ENCODE results near the gene CCRL2. TPM values are rescaled to one million over a fixed set of nuclear protein-coding genes. Genes with fewer than 3 reads are reported as not detected.

The CCRL2 gene
- total and polyA plus RNA-seq, 2 donors (not counting 1 experiment from before 2014, with no cell fraction given): 2.6 to 3.3 TPM

DNA sequence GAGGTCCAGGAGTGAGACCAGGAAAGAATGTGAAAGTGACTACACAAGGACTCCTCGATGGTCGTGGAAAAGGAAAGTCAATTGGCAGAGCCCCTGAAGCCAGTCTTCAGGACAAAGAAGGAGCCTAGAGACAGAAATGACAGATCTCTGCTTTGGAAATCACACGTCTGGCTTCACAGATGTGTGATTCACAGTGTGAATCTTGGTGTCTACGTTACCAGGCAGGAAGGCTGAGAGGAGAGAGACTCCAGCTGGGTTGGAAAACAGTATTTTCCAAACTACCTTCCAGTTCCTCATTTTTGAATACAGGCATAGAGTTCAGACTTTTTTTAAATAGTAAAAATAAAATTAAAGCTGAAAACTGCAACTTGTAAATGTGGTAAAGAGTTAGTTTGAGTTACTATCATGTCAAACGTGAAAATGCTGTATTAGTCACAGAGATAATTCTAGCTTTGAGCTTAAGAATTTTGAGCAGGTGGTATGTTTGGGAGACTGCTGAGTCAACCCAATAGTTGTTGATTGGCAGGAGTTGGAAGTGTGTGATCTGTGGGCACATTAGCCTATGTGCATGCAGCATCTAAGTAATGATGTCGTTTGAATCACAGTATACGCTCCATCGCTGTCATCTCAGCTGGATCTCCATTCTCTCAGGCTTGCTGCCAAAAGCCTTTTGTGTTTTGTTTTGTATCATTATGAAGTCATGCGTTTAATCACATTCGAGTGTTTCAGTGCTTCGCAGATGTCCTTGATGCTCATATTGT lies 47.1 kb upstream of the CCRL2 start:
- no peak overlapping the region for H3K4me2 ChIP-seq (replicated peaks; ENCODE audit: low read depth, low read length, poor library complexity, severe bottlenecking)
- Mint-ChIP-seq H3K4me3 (no peak overlapping the region), H3K9me3 (ENCODE audit: insufficient read depth) (no peaks in the 10 kb centered on the region), H3K27ac (no peak overlapping the region), H3K27me3 (no peaks in the 10 kb centered on the region), H3K4me1 (peaks cover 54% of the 10 kb centered on the region)
- no peak overlapping the region for H3K9ac ChIP-seq (ENCODE audit: low read length)
- DNase-seq: no peak
- H3K27me3 ChIP-seq (replicated peaks in 1 of 4; ENCODE audit: control extremely low read depth in 1 of 4, control insufficient read depth in 3 of 4, insufficient read depth in 4 of 4, low read length in 3 of 4): no peaks in the 10 kb centered on the region
- intact Hi-C loops (cut with micrococcal nuclease): loop anchor here (5.0 kb wide), 1 partner anchor 38 kb away; no protein-coding TSS in a partner anchor
- peaks cover 21 to 40% of the 10 kb centered on the region in 2 donors for H3K4me1 ChIP-seq (ENCODE audit: control insufficient read depth in 2 of 2, insufficient read depth in 2 of 2, low read length in 2 of 2)
- H3K27ac ChIP-seq (ENCODE audit: low read length in 2 of 2): no peak overlapping the region
- no peaks in the 10 kb centered on the region for H4K20me1 ChIP-seq (ENCODE audit: control insufficient read depth, insufficient read depth, low read length, poor library complexity, severe bottlenecking)
- H3K4me3 ChIP-seq (ENCODE audit: control extremely low read depth in 1 of 5, extremely low read depth in 1 of 5, insufficient read depth in 1 of 5, low read depth in 2 of 5, low read length in 4 of 5): no peak overlapping the region
- no peak for TF ChIP-seq EZH2 (IDR thresholded peaks at IDR 0.05; ENCODE audit: borderline replicate concordance, insufficient read depth, low read depth, low read length, poor library complexity, severe bottlenecking)
- TF ChIP-seq, protein P1, sequence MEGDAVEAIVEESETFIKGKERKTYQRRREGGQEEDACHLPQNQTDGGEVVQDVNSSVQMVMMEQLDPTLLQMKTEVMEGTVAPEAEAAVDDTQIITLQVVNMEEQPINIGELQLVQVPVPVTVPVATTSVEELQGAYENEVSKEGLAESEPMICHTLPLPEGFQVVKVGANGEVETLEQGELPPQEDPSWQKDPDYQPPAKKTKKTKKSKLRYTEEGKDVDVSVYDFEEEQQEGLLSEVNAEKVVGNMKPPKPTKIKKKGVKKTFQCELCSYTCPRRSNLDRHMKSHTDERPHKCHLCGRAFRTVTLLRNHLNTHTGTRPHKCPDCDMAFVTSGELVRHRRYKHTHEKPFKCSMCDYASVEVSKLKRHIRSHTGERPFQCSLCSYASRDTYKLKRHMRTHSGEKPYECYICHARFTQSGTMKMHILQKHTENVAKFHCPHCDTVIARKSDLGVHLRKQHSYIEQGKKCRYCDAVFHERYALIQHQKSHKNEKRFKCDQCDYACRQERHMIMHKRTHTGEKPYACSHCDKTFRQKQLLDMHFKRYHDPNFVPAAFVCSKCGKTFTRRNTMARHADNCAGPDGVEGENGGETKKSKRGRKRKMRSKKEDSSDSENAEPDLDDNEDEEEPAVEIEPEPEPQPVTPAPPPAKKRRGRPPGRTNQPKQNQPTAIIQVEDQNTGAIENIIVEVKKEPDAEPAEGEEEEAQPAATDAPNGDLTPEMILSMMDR (IDR thresholded peaks at IDR 0.05): no peak
- H3K9me3 ChIP-seq (ENCODE audit: control extremely low read depth in 1 of 3, control insufficient read depth in 2 of 3, insufficient read depth in 1 of 3, low read length in 2 of 3): no peaks in the 10 kb centered on the region
- POLR2A ChIA-PET: no interaction called here
- peak; percentile 10 for ATAC-seq (ENCODE audit: low read depth)
- no peak overlapping the region for H2AFZ ChIP-seq (ENCODE audit: insufficient read depth, low read depth, low read length, poor library complexity, severe bottlenecking)
- CTCF ChIA-PET: interaction anchor here (0.6 to 2.7 kb wide), 8 partner anchors 9 to 423 kb away, joined by 3 to 14 read pairs (median 3); partner anchors contain the start of gene CCR5
- 41% methylated on average over 7 of the region's 11 CpGs for WGBS (ENCODE audit: insufficient coverage)
- no peaks in the 10 kb centered on the region for H3K36me3 ChIP-seq (replicated peaks in 1 of 2; ENCODE audit: control extremely low read depth in 1 of 2, control insufficient read depth in 1 of 2, extremely low read depth in 1 of 2, insufficient read depth in 2 of 2, low read length in 1 of 2)
- H3K79me2 ChIP-seq (ENCODE audit: control insufficient read depth, insufficient read depth, low read length): no peaks in the 10 kb centered on the region

- no peaks in the 10 kb centered on the region for H3K79me2 ChIP-seq (ENCODE audit: control insufficient read depth, insufficient read depth, low read length)
- H3K9ac ChIP-seq (ENCODE audit: low read length): no peak overlapping the region
- TF ChIP-seq EZH2 (IDR thresholded peaks at IDR 0.05; ENCODE audit: borderline replicate concordance, insufficient read depth, low read depth, low read length, poor library complexity, severe bottlenecking): no peak
- TF ChIP-seq, protein P1 (IDR thresholded peaks at IDR 0.05): no peak
- H3K4me3 ChIP-seq (ENCODE audit: control extremely low read depth in 1 of 5, extremely low read depth in 1 of 5, insufficient read depth in 1 of 5, low read depth in 2 of 5, low read length in 4 of 5): no peak overlapping the region
- ATAC-seq (ENCODE audit: low read depth) (no peak), DNase-seq (no peak)
- CTCF ChIA-PET: interaction anchor here (1.1 to 2.7 kb wide), 3 partner anchors 8 to 272 kb away, joined by 3 to 14 read pairs (median 6); partner anchors contain the start of gene CCR5
- H3K36me3 ChIP-seq (replicated peaks in 1 of 2; ENCODE audit: control extremely low read depth in 1 of 2, control insufficient read depth in 1 of 2, extremely low read depth in 1 of 2, insufficient read depth in 2 of 2, low read length in 1 of 2): no peaks in the 10 kb centered on the region
- peaks cover 20 to 40% of the 10 kb centered on the region in 2 donors for H3K4me1 ChIP-seq (ENCODE audit: control insufficient read depth in 2 of 2, insufficient read depth in 2 of 2, low read length in 2 of 2)
- intact Hi-C loops (cut with micrococcal nuclease): loop anchor here (5.0 kb wide), 1 partner anchor 39 kb away; no protein-coding TSS in a partner anchor
- Mint-ChIP-seq H3K4me1 (peaks cover 45% of the 10 kb centered on the region), H3K4me3 (no peak overlapping the region), H3K27me3 (no peaks in the 10 kb centered on the region), H3K27ac (no peak overlapping the region), H3K9me3 (ENCODE audit: insufficient read depth) (no peaks in the 10 kb centered on the region)
- H3K4me2 ChIP-seq (replicated peaks; ENCODE audit: low read depth, low read length, poor library complexity, severe bottlenecking): no peak overlapping the region
- H2AFZ ChIP-seq (ENCODE audit: insufficient read depth, low read depth, low read length, poor library complexity, severe bottlenecking): no peak overlapping the region
- H3K27me3 ChIP-seq (replicated peaks in 1 of 4; ENCODE audit: control extremely low read depth in 1 of 4, control insufficient read depth in 3 of 4, insufficient read depth in 4 of 4, low read length in 3 of 4): no peaks in the 10 kb centered on the region
- no peaks in the 10 kb centered on the region for H4K20me1 ChIP-seq (ENCODE audit: control insufficient read depth, insufficient read depth, low read length, poor library complexity, severe bottlenecking)
- no peaks in the 10 kb centered on the region for H3K9me3 ChIP-seq (ENCODE audit: control extremely low read depth in 1 of 3, control insufficient read depth in 2 of 3, insufficient read depth in 1 of 3, low read length in 2 of 3)
- POLR2A ChIA-PET: interaction anchor here (0.7 kb wide), 1 partner anchor 46 kb away, joined by 5 read pairs; no protein-coding TSS in a partner anchor
- WGBS (ENCODE audit: insufficient coverage): 28% methylated on average over 3 of the region's 6 CpGs
- H3K27ac ChIP-seq (ENCODE audit: low read length in 2 of 2): no peak overlapping the region
These were observed 46.2 kb upstream of the CCRL2 start for GRCh38 chr3:46360907-46361306.

Data from B cell (primary cell).